Endothelial cell of hepatic sinusoid (primary cell): ENCODE results near the gene SDR9C7.
"Not testable (repeated sequence)": the region's sequence is repeated elsewhere in the genome, so short reads cannot be mapped to it uniquely, and the experiment has no call there.

ENCODE experiments used
- in situ Hi-C: cut with HindIII; loops from 2 replicates; pipeline ENCODE4 v1.10.0; 2017; ENCODE audit warnings: low sequenced_read_pairs

SDR9C7 gene

GRCh38 chr12:56954057-56954957, 20.1 kb upstream of the SDR9C7 start:
- in situ Hi-C loops: no loop called here

DNA sequence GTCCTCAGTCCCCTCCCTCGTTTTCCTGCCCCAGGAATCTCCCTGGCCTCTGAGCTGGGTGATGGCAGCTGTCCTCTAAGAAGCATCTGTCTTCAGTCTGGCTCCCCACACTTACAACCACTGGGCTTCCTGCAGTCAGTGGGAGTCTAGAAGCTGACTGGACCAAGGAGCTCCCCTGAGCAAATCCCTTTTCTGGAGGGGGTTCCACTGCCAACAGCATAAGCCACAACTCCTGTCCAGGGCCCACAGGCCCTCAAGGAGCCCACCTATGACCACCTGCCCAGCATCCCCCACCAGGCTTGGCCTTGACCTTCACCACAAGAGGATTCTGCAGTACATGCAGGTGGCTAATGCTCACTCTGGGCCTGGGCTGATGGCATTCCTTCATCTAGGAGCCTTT, 19.1 kb upstream of the SDR9C7 start:
- in situ Hi-C loops: no loop called here

DNA sequence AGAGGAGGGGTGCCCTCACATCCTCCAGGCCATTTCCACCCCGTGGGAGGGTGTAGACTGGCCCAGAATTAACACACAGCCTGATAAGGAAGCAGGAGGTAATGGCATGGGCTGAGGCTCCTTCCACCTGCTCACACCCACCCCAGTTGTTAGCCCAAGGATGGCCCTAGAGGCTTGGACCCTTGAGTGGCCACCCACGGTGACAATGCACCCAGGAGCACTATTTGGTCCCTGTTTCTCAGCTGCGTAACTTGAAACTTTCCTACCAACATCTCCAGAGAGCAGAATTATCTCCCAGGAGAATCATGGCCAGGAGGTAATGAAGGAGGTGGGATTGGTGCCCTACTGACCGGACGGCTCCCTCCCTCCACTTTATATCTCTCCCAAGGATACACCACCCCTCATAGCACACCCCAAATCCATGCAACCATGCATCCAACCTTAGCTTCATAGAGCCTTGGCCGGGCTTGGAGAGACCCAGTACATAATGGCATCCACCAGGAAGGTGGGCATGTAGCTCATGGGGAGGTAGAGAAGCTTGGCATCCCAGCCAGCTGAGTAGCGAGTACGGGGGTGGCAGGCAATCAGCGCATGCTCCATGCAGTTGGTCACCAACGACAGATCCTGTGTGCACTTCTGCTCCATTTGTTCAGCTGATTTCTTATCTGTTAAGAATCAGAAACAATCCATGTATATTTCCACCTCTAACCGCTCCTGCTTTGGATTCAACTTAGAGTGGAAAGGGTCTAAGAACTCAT, 17.6 kb upstream of the SDR9C7 start:
- in situ Hi-C loops: no loop called here

GRCh38 chr12:56948881-56949280, 14.7 kb upstream of the SDR9C7 start:
- in situ Hi-C loops: no loop called here

DNA sequence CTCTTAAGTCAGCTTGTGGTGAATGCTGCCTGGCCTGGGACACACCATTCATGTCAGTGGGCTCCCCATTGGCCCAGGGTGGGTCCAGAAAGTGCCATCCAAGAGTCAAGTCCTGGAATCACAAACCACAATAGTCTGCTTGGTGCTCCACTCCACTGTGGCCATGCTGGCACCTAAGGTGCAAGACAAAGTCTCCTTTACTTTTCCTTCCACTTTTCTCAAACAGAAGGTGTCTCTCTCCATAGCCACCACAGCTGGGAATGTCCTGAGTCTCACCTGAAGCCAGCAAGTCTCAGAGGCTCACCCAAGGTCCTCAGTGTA, 14.2 kb upstream of the SDR9C7 start:
- in situ Hi-C loops: no loop called here

GRCh38 chr12:56947633-56948456, 13.6 kb upstream of the SDR9C7 start:
- in situ Hi-C loops: no loop called here

- in situ Hi-C loops: no loop called here
Observed at GRCh38 chr12:56943878-56944277, 9.7 kb upstream of the SDR9C7 start.

DNA sequence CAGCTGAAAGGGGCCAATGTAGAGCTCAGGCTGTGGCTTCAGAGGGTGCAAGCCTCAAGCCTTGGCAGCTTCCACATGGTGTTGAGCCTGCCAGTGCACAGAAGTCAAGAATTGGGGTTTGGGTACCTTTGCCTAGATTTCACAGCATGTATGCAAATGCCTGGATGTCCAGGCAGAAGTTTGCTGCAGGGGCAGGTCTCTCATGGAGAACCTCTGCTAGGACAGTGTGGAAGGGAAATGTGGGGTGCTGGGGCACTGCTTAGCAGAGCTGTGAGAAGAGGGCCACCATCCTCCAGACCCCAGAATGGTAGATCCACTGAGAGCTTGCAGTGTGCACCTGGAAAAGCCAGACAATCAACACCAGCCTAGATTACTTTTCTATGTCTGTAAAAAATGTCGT, 9.2 kb upstream of the SDR9C7 start:
- in situ Hi-C loops: not testable (repeated sequence)

- in situ Hi-C loops: no loop called here
Observed at GRCh38 chr12:56941299-56942017, 7.2 kb upstream of the SDR9C7 start.

DNA sequence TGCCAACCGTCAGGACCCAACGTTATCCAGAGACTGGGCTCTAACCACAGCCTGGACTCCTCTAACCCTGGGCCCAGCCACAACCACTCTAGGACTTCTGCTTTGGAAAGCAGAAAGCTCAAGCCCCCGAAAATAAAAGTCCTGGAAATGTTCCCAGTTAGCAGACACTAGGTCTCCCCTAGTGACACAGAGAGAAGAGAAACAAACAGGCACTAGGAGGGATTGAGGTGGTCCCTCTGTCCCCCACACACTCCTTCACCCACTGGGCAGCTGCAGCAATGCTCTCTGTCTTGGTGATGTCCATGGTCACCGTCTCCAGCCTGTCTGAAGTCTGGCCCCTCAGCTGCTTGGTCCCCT, 6.7 kb upstream of the SDR9C7 start:
- in situ Hi-C loops: not testable (repeated sequence)

DNA sequence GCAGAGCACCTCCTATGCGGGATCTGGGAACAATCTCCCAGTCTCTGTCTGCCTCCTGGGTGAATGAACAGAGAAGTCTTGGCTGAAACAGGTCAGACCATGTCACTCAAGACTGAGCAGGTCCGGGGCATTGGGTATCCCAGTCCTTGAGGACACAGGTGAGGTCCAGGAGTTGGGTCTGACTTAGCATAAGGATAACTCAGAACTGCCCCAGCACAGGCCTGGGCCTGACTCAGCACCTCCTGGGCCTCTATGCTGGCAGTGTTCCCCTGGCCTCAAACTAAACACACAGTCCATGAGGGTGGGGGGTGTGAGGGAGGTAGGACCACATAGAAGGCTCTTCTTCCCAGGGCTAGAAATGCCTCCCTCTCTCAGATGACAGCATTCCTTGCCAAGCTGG, 1.5 kb upstream of the SDR9C7 start:
- in situ Hi-C loops: loop anchor here (5.0 kb wide), 1 partner anchor 58 kb away; no protein-coding TSS in a partner anchor

- in situ Hi-C loops: loop anchor here (5.0 kb wide), 1 partner anchor 58 kb away; no protein-coding TSS in a partner anchor
Observed at GRCh38 chr12:56935157-56935556, 949 bp upstream of the SDR9C7 start.

- in situ Hi-C loops: no loop called here
Observed at GRCh38 chr12:56932867-56933266, 1.3 kb downstream of the SDR9C7 start.

- in situ Hi-C loops: no loop called here
Observed at GRCh38 chr12:56932146-56932545, 2.1 kb downstream of the SDR9C7 start.

- in situ Hi-C loops: no loop called here
Observed at GRCh38 chr12:56931474-56931978, 2.7 kb downstream of the SDR9C7 start.

DNA sequence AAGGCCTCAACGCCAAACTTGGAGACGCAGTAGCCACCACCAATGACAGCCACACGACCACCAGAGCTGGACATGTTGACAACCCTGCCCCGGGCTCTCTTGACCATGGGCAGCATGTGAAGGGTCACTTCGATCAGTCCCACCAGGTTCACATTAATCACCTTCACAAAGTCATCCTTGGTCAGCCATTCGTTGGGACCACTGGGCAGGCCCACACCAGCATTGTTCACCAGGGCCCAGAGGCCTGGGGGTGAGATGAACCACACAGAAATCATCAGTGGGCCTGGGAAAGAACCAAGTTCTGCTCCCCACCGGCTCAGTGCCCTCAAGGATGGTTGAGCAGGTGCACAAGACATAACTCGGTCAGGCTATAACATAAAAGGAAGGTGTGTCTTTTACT, 4.0 kb downstream of the SDR9C7 start:
- in situ Hi-C loops: no loop called here

DNA sequence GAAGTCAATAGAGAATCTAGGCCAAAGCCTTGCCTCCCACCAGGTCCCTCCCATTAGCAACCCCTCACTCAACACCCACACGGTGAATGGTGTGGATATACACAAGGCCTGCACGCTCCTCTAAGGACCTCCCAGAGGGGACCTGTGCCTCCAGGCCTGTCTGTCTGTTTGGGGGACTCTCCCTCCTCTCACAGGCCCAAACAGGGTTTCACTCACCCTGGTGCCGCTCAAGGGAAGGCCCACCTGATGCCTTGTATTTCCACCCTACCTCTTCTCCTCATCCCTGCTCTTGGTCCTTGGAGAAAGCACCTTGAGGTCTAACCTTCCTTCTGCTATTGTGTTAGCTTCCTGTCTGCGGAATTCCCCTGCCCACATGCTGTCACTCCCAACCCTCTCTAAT, 4.4 kb downstream of the SDR9C7 start:
- in situ Hi-C loops: no loop called here

- in situ Hi-C loops: no loop called here
Observed at GRCh38 chr12:56928262-56928661, 5.9 kb downstream of the SDR9C7 start.

DNA sequence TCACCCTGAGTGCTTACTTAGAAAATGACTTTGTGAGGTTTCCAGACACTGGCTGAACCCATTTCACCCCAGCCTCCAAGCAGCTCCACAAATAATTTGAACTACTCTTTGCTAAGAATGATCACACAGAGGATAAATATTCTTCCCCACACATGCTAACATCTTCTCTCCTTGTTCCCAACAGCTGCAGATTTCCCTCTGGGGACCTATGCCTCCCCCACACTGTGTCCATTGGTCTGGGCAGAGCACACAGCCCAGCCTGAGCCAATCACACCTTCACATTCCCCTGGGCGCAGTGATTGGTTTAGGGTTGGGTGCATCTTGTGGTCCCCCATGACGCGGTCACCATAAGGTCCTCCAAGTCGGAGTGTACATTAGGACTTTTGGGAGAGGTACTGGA, 6.9 kb downstream of the SDR9C7 start:
- in situ Hi-C loops: no loop called here

GRCh38 chr12:56922031-56922430, 12.2 kb downstream of the SDR9C7 start:
- in situ Hi-C loops: no loop called here

GRCh38 chr12:56921346-56921745, 12.9 kb downstream of the SDR9C7 start:
- in situ Hi-C loops: no loop called here
